Thymus (tissue), 11 donors: ENCODE measurements around the gene IFIT5. TPM values are rescaled to one million over a fixed set of nuclear protein-coding genes. Genes with fewer than 3 reads are reported as not detected.
"Not testable (repeated sequence)": the region's sequence is repeated elsewhere in the genome, so short reads cannot be mapped to it uniquely, and the experiment has no call there.

Experiments
- DNase-seq, 9 donors: peaks; one replicate each; pipeline ENCODE4 v3.0.0-alpha.2; 2013; ENCODE audit warnings: low spot score in 9 of 9, low read depth in 6 of 9, missing footprints in 1 of 9
- H3K27ac ChIP-seq, 2 donors: one replicate each; pipeline ENCODE4 v1.5.1; 2013; ENCODE audit warnings: control low read depth in 1 of 2, low read depth in 1 of 2, low read length in 1 of 2, mild to moderate bottlenecking in 1 of 2, moderate library complexity in 1 of 2
- H3K27me3 ChIP-seq, 2 donors: one replicate each; pipeline ENCODE4 v1.5.1; 2013; ENCODE audit warnings: low read length in 1 of 2; ENCODE audit not compliant: control insufficient read depth in 2 of 2, insufficient read depth in 1 of 2
- H3K36me3 ChIP-seq, 2 donors: one replicate each; pipeline ENCODE4 v1.5.1; 2013; ENCODE audit warnings: low read length in 1 of 2, mild to moderate bottlenecking in 1 of 2, moderate library complexity in 1 of 2; ENCODE audit not compliant: control insufficient read depth in 2 of 2, insufficient read depth in 2 of 2
- H3K4me1 ChIP-seq, 2 donors: one replicate each; pipeline ENCODE4 v1.5.1; 2013; ENCODE audit warnings: low read length in 2 of 2; ENCODE audit not compliant: control insufficient read depth in 2 of 2, insufficient read depth in 2 of 2
- H3K4me3 ChIP-seq, 2 donors: one replicate each; pipeline ENCODE4 v1.5.1; 2013; ENCODE audit warnings: low read length in 2 of 2, control low read depth in 1 of 2, mild to moderate bottlenecking in 1 of 2
- H3K9me3 ChIP-seq, 2 donors: one replicate each; pipeline ENCODE4 v1.5.1; 2013; ENCODE audit warnings: low read length in 1 of 2, mild to moderate bottlenecking in 1 of 2; ENCODE audit not compliant: control insufficient read depth in 2 of 2, insufficient read depth in 1 of 2
- WGBS: extraction: QIAGEN DNeasy Blood & Tissue Kit; methylation state at CpG from one replicate; pipeline ENCODE4 v1.1.7; 2013; 5-methylcytosine and 5-hydroxymethylcytosine counted together
- polyA plus RNA-seq: library from polyadenylated mRNA; stranded (reverse); fragments of 200-250 nt; gene quantifications from one replicate; pipeline ENCODE4 v1.2.3, GENCODE V29; 2013
- total RNA-seq: library from RNA; stranded (reverse); fragments of 120-200 nt; gene quantifications from one replicate; pipeline ENCODE4 v1.2.4, GENCODE V29; 2013
- donor health status: healthy.

Gene IFIT5
- total and polyA plus RNA-seq, 2 donors, result 17.4 to 17.6 TPM

- 96% methylated on average over 4 of the region's 4 CpGs for WGBS
- H3K27me3 ChIP-seq, DNase-seq, H3K4me3 ChIP-seq, H3K4me1 ChIP-seq, H3K9me3 ChIP-seq, H3K27ac ChIP-seq, H3K36me3 ChIP-seq: not testable (repeated sequence)
Observed at GRCh38 chr10:89391226-89391576, 23.2 kb upstream of the IFIT5 start.

- Histone ChIP-seq H3K27me3 (no peaks in the 10 kb centered on the region), H3K9me3 (no peaks in the 10 kb centered on the region), H3K4me3 (peak within 1 kb of the TSS; percentile 53 to 57), H3K27ac (peak within 1 kb of the TSS; percentile 76 to 84), H3K4me1 (peaks cover 7% of the 10 kb centered on the region in 2 donors), H3K36me3 (no peaks in the 10 kb centered on the region)
- DNase-seq, result peak in 8 of 9 donors; percentile 60 to 87 (median 73)
- WGBS, result under 1% methylated on average over 8 of the region's 8 CpGs
Observed at GRCh38 chr10:89391907-89392756, 22.2 kb upstream of the IFIT5 start, which contains the start of gene IFIT1. IFIT1 (plus strand) TSS chr10:89392623; CDS start chr10:89392713, 90 bp downstream.

DNA sequence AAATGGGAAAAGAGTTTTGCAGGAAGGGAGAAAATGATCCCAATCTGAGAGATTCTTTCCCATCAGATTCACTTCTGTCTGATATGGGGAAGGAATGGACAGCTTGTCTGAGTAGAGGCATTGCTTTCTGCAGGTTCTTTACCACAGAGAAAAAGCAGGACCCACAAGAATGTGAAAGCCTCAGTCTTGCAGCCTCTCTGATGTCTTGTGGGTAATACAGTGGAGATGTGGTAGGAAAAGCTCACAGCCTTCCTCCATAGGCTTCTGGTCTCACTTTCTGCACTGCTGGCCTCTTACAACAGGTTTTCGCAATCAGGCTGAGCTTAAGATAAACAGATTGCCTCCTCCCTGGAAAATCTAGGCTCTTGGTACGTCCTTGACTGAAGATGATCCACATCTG, 21.4 kb upstream of the IFIT5 start:
- peak overlapping the region; percentile 53 to 57 for H3K4me3 ChIP-seq
- no peaks in the 10 kb centered on the region for H3K27me3 ChIP-seq
- no peaks in the 10 kb centered on the region for H3K36me3 ChIP-seq
- H3K27ac ChIP-seq, result peak overlapping the region; percentile 70 to 76
- no peaks in the 10 kb centered on the region for H3K9me3 ChIP-seq
- DNase-seq, result peak in 2 of 9 donors; percentile 17 to 58
- WGBS, result 55% methylated on average over 2 of the region's 2 CpGs
- H3K4me1 ChIP-seq, result peaks cover 7% of the 10 kb centered on the region in 2 donors

DNA sequence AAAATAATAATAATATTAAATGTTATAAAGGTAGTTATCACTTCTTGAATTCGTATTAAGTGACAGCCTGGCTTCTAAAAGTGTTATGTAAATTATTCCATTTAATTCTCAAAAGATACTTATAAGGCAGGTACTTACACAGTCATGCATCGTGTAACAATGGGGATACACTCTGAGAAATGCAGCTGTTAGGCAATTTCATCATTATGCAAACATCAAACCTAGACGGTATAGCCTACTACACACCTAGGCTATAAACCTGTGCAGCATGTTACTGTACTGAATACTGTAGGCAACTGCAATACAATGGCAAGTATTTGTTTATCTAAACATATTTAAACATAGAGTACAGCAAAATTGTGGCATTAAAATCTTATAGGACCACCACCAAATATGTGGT, 20.5 kb upstream of the IFIT5 start:
- no peak overlapping the region for H3K4me3 ChIP-seq
- DNase-seq, result no peak
- no peak overlapping the region for H3K27ac ChIP-seq
- peaks cover 7% of the 10 kb centered on the region in 2 donors for H3K4me1 ChIP-seq
- 70% methylated on average over 3 of the region's 3 CpGs for WGBS
- H3K27me3 ChIP-seq, result no peaks in the 10 kb centered on the region
- H3K9me3 ChIP-seq, result no peaks in the 10 kb centered on the region
- no peaks in the 10 kb centered on the region for H3K36me3 ChIP-seq

GRCh38 chr10:89395141-89395540, 19.2 kb upstream of the IFIT5 start:
- Histone ChIP-seq H3K4me3 (no peak overlapping the region), H3K36me3 (no peaks in the 10 kb centered on the region), H3K9me3 (no peaks in the 10 kb centered on the region), H3K27ac (no peak overlapping the region), H3K4me1 (peaks cover 7% of the 10 kb centered on the region in 2 donors), H3K27me3 (no peaks in the 10 kb centered on the region)
- DNase-seq, result no peak
- WGBS, result 98% methylated on average over 2 of the region's 2 CpGs

- no peak for DNase-seq
- peaks cover 0 to 6% of the 10 kb centered on the region in 2 donors for H3K36me3 ChIP-seq
- no peak overlapping the region for H3K4me3 ChIP-seq
- no peaks in the 10 kb centered on the region for H3K9me3 ChIP-seq
- WGBS, result 96% methylated on average over 5 of the region's 5 CpGs
- H3K27me3 ChIP-seq, result no peaks in the 10 kb centered on the region
- no peak overlapping the region for H3K27ac ChIP-seq
- H3K4me1 ChIP-seq, result peaks cover under 1 to 2% of the 10 kb centered on the region in 2 donors
Observed at GRCh38 chr10:89398003-89398749, 16.2 kb upstream of the IFIT5 start.

DNA sequence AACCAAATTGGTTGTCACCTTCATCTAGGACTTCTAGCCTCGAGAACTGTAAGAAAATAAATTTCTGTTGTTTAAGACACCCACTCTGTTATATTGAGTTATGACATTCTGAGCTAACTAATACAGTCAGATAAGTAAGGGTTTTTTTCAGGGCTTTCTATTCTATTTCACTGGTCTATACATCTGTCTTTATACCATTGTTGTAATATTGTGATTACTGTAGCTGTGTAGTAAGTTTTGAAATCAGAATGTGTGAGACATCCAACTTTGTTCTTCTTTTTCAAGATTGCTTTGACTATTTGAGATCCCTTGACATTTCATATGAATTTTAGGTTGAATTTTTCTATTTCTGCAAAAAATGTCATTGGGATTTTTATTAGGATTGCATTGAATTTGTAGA, 14.4 kb upstream of the IFIT5 start:
- 92% methylated on average over 1 of the region's 1 CpG for WGBS
- H3K27ac ChIP-seq, result no peak overlapping the region

DNA sequence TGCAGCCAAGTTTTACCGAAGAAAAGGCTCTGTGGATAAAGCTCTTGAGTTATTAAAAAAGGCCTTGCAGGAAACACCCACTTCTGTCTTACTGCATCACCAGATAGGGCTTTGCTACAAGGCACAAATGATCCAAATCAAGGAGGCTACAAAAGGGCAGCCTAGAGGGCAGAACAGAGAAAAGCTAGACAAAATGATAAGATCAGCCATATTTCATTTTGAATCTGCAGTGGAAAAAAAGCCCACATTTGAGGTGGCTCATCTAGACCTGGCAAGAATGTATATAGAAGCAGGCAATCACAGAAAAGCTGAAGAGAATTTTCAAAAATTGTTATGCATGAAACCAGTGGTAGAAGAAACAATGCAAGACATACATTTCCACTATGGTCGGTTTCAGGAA, 11.3 kb upstream of the IFIT5 start:
- no peaks in the 10 kb centered on the region for H3K9me3 ChIP-seq
- 96% methylated on average over 2 of the region's 2 CpGs for WGBS

More for the DNA sequence above, 14.4 kb upstream of the IFIT5 start:
- Histone ChIP-seq H3K4me1 (no peaks in the 10 kb centered on the region), H3K9me3 (no peaks in the 10 kb centered on the region), H3K4me3 (no peak overlapping the region), H3K36me3 (peaks cover 0 to 6% of the 10 kb centered on the region in 2 donors), H3K27me3 (no peaks in the 10 kb centered on the region)
- no peak for DNase-seq

More for the DNA sequence above, 11.3 kb upstream of the IFIT5 start:
- DNase-seq, result no peak
- no peaks in the 10 kb centered on the region for H3K27me3 ChIP-seq
- H3K4me1 ChIP-seq, result no peaks in the 10 kb centered on the region
- no peak overlapping the region for H3K27ac ChIP-seq
- no peak overlapping the region for H3K4me3 ChIP-seq
- peaks cover 0 to 6% of the 10 kb centered on the region in 2 donors for H3K36me3 ChIP-seq
